ENCODE measurements around the gene RFX1.
"Not testable (repeated sequence)": the region's sequence is repeated elsewhere in the genome, so short reads cannot be mapped to it uniquely, and the experiment has no call there.

Gene RFX1

DNA sequence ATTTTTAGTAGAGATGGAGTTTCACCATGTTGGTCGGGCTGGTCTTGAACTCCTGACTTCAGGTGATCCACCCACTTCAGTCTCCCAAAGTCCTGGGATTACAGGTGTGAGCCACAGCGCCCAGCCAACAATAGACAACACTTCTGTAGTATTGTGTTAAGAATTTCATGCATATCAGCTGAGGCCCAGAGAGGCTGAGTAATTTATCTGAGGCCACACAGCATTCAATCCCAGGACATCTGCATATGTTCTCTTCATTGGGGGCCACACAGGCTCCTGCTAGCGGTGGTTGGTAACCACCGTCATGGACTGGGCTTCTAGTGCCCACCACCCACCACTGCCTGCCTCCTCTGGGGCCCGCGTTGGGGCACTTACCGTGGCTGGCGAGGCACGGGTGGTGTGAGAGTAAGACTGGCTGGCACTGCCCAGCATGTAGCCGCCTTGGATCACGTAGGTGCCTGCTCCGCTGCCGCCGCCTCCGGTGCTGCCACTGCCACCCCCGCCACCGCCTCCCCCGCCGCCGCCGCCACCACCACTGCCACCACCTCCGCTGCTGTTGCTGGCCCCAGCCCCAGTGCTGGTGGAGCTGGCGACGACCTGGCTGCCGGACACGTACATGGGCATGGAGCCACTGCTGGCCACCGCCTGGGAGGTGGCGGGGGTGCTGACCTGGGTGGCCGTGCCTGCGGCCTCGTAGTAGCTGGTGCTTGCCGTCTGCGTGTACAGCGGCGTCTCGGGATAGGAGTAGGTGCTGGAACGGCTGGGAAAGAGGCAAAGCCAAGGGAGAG lies 33.6 kb downstream of the RFX1 start:
- H3K4me3 ChIP-seq (ENCODE audit: low read depth, low read length) = no peak overlapping the region
- DNase-seq (ENCODE audit: low read depth) = no peak

DNA sequence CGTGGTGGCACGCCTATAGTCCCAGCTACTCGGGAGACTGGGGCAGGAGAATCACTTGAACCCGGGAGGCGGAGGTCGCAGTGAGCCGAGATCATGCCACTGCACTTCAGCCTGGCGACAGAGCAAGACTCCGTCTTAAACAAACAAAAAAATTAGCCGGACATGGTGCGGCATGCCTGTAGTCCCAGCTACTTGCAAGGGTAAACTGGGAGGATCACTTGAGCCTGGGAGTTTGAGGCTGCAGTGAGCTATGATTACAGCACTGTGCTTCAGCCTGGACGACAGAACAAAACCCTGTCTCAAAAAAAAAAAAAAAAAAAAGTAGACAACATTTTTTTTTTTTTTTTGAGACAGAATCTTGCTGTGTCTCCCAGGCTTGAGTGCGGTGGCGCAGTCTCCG lies 34.3 kb downstream of the RFX1 start:
- DNase-seq (ENCODE audit: low read depth); H3K4me3 ChIP-seq (ENCODE audit: low read depth, low read length): not testable (repeated sequence)

More for the DNA sequence above, 33.6 kb downstream of the RFX1 start:
- TF ChIP-seq POLR2A (IDR thresholded peaks at IDR 0.05; ENCODE audit: extremely low read depth, insufficient read length) (no peak), MYC (IDR thresholded peaks at IDR 0.05; ENCODE audit: low read depth, low read length) (no peak)
- TF ChIP-seq, protein P1, sequence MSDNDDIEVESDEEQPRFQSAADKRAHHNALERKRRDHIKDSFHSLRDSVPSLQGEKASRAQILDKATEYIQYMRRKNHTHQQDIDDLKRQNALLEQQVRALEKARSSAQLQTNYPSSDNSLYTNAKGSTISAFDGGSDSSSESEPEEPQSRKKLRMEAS (IDR thresholded peaks at IDR 0.05; ENCODE audit: low read depth, low read length) = no peak
- TF ChIP-seq, protein P2, sequence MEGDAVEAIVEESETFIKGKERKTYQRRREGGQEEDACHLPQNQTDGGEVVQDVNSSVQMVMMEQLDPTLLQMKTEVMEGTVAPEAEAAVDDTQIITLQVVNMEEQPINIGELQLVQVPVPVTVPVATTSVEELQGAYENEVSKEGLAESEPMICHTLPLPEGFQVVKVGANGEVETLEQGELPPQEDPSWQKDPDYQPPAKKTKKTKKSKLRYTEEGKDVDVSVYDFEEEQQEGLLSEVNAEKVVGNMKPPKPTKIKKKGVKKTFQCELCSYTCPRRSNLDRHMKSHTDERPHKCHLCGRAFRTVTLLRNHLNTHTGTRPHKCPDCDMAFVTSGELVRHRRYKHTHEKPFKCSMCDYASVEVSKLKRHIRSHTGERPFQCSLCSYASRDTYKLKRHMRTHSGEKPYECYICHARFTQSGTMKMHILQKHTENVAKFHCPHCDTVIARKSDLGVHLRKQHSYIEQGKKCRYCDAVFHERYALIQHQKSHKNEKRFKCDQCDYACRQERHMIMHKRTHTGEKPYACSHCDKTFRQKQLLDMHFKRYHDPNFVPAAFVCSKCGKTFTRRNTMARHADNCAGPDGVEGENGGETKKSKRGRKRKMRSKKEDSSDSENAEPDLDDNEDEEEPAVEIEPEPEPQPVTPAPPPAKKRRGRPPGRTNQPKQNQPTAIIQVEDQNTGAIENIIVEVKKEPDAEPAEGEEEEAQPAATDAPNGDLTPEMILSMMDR (IDR thresholded peaks at IDR 0.05; ENCODE audit: low read depth, low read length) = no peak

DNA sequence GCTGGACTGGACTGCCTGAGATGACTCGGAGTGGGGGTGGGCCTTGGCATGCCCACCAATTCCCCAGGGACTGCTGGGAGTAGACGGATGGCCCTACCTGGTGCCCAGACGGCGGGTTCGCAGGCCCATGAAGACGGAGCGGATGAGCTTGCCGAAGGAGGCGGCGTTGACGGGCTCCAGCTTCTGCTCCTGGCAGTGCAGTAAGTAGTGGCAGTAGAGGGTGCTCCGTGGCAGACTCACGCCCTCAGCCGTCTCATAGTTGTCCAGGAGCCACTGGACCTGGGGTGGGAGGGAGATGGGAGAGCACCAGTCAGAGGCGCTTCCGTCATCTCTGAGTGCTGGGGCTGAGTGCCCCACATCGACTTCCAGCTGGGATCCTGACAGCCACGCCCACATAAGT lies 36.2 kb downstream of the RFX1 start:
- DNase-seq (ENCODE audit: low read depth) = no peak
- H3K4me3 ChIP-seq (ENCODE audit: low read depth, low read length) = no peak overlapping the region
- TF ChIP-seq, protein P1 (IDR thresholded peaks at IDR 0.05; ENCODE audit: low read depth, low read length) = no peak
- TF ChIP-seq, protein P2 (IDR thresholded peaks at IDR 0.05; ENCODE audit: low read depth, low read length) = no peak
- TF ChIP-seq MYC (IDR thresholded peaks at IDR 0.05; ENCODE audit: low read depth, low read length) = no peak

DNA sequence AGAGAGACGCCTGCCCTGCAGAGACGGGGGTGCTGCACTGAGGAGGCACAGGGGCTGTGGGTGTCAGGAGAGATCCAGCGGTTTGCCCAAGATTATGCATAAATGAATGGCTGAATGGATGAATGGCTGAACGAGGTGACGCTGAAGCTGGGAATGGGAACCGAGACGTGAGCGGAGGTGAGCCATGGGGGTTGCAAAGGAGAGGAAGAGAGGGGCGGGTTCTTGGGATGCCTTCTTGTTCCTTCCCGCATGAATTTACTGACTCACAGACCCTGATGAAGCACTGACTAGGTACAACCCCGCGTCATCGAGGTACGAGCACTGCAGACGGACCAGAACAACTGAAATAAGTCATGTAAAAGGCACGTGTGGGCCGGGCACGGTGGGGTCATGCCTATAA lies 37.1 kb downstream of the RFX1 start:
- no peak overlapping the region for H3K4me3 ChIP-seq (ENCODE audit: low read depth, low read length)
- TF ChIP-seq, protein P1 (IDR thresholded peaks at IDR 0.05; ENCODE audit: low read depth, low read length) = no peak
- TF ChIP-seq POLR2A (IDR thresholded peaks at IDR 0.05; ENCODE audit: extremely low read depth, insufficient read length) (no peak), MYC (IDR thresholded peaks at IDR 0.05; ENCODE audit: low read depth, low read length) (no peak)
- TF ChIP-seq, protein P2 (IDR thresholded peaks at IDR 0.05; ENCODE audit: low read depth, low read length) = no peak
- no peak for DNase-seq (ENCODE audit: low read depth)

DNA sequence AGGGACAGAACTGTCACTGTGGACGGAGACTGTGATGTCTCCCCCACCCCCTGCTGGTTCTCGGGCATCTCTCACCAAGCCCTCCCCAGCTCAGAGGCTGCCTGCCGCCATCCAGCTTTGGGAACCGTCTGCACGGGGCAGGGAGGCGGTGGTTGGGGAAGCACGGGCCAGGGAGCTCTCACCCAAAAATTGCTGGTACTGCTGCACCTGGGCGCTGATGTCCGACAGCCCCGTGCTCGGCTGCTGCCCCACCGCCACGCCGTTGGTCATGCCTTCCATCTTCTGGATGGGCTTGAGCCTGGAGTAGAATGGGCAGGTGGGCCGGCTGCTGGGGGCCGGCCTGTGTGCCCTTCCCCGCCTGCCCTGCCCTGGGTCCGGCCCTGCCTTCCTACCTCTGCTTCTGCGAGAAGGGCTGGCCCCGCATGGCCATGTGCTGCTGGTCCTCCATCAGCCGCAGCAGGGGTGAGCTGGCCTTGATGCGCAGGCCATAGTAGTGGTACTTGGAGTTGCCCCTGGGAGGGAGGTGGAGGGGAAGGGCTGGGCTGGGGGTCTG lies 37.7 kb downstream of the RFX1 start:
- DNase-seq (ENCODE audit: low read depth) = no peak
- no peak overlapping the region for H3K4me3 ChIP-seq (ENCODE audit: low read depth, low read length)
- TF ChIP-seq, protein P2 (IDR thresholded peaks at IDR 0.05; ENCODE audit: low read depth, low read length) = no peak
- TF ChIP-seq, protein P1 (IDR thresholded peaks at IDR 0.05; ENCODE audit: low read depth, low read length) = no peak
- no peak for TF ChIP-seq MYC (IDR thresholded peaks at IDR 0.05; ENCODE audit: low read depth, low read length)
- no peak for TF ChIP-seq POLR2A (IDR thresholded peaks at IDR 0.05; ENCODE audit: extremely low read depth, insufficient read length)

DNA sequence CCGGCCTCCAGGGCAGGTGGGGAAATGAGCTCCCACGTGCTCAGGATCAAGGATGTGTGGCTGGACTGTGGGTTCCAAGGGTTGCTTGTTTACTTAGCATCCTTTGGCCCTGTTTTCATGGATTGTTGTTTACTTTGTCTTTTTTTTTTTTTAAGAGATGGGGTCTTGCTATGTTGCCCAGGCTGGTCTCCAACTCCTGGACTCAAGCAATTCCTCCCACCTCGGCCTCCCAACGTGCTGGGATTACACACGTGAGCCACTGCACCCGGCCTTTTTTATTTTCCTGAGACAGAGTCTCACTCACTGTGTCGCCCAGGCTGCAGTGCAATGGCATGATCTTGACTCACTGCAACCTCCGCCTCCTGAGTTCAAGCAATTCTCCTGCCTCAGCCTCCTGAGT lies 38.9 kb downstream of the RFX1 start:
- DNase-seq (ENCODE audit: low read depth); H3K4me3 ChIP-seq (ENCODE audit: low read depth, low read length): not testable (repeated sequence)

DNA sequence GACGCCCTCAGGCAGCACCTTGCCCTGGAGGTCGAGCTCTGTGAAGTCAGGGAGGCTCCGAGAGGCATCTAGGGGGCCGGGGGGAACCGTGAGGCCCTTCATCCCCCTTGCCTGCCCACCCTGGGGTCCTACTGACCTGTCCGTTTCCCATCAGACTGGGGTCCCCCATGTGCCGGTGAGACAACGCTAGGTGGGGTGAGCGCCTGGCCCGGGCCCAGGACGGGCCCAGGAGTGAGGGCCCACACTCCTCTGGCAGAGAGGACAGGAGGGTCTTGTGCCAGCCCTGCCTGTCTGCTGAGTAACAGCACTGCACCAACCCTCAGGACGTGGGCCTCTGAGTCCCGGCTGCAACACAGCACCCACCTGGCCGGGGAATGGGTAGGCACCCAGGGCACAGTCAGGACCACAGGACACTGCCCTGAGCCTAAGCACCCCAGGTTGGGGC lies 39.4 kb downstream of the RFX1 start:
- no peak overlapping the region for H3K4me3 ChIP-seq (ENCODE audit: low read depth, low read length)
- TF ChIP-seq, protein P2 (IDR thresholded peaks at IDR 0.05; ENCODE audit: low read depth, low read length) = no peak
- no peak for TF ChIP-seq POLR2A (IDR thresholded peaks at IDR 0.05; ENCODE audit: extremely low read depth, insufficient read length)
- TF ChIP-seq, protein P1 (IDR thresholded peaks at IDR 0.05; ENCODE audit: low read depth, low read length) = no peak
- no peak for TF ChIP-seq MYC (IDR thresholded peaks at IDR 0.05; ENCODE audit: low read depth, low read length)
- no peak for DNase-seq (ENCODE audit: low read depth)

Measured in NB4 (cell line).